K562 (cell line): ENCODE measurements around the gene ENTR1. TPM values are rescaled to one million over a fixed set of nuclear protein-coding genes. Genes with fewer than 3 reads are reported as not detected.
A peak's percentile ranks its signal among the peaks of the same experiment; 100 is the strongest.

ENCODE experiments used
- ARID1B ChIP-seq: fragments of 450-650 bp; IDR thresholded peaks from 2 replicates; pipeline ENCODE4 v1.6.1; 2016; ENCODE audit warnings: antibody characterized with exemption, mild to moderate bottlenecking, inconsistent platforms
- ATF7 ChIP-seq: fragments of 450-650 bp; IDR thresholded peaks from 2 replicates; pipeline ENCODE4 v1.7.1; 2014; ENCODE audit warnings: mild to moderate bottlenecking, moderate library complexity
- CREB1 ChIP-seq, 2 experiments: sonication (generic) in 1 of 2; formaldehyde crosslinking in 1 of 2; IDR thresholded peaks; 2 replicates each; pipeline versions ENCODE4 v1.6.1 to v1.8.0; 2012 to 2022; ENCODE audit warnings: inconsistent platforms in 1 of 2, mild to moderate bottlenecking in 1 of 2, missing genetic modification reagents in 1 of 2, moderate library complexity in 1 of 2
- CXXC5 ChIP-seq: fragments of 250-450 bp; sonication (Bioruptor Pico); IDR thresholded peaks from 2 replicates; pipeline ENCODE4 v1.8.0; 2022; ENCODE audit warnings: inconsistent platforms, mild to moderate bottlenecking, moderate library complexity
- ELF1 ChIP-seq: fragments of 200-800 bp; sonication (Bioruptor generic); IDR thresholded peaks from 2 replicates; pipeline ENCODE4 v1.6.1; 2016; ENCODE audit warnings: missing genetic modification characterization, missing compliant biosample characterization
- HDGF ChIP-seq: fragments of 450-650 bp; IDR thresholded peaks from 2 replicates; pipeline ENCODE4 v1.6.1; 2016
- KDM4B ChIP-seq, 2 experiments: fragments of 450-650 bp in 1 of 2; sonication (generic) in 1 of 2; IDR thresholded peaks; 2 replicates each; pipeline ENCODE4 v1.6.1; 2016 to 2017; ENCODE audit warnings: borderline replicate concordance in 2 of 2, antibody characterized with exemption in 1 of 2, low read depth in 1 of 2, mild to moderate bottlenecking in 1 of 2
- LCOR ChIP-seq: sonication (generic); formaldehyde crosslinking; IDR thresholded peaks from 2 replicates; pipeline ENCODE4 v1.8.0; 2022; ENCODE audit warnings: mild to moderate bottlenecking, missing genetic modification reagents
- LEF1 ChIP-seq: fragments of 450-650 bp; IDR thresholded peaks from 2 replicates; pipeline ENCODE4 v1.6.1; 2016; ENCODE audit warnings: mild to moderate bottlenecking
- MNT ChIP-seq, 2 experiments: fragments of 450-650 bp; conservative IDR thresholded peaks; 2 replicates each; pipeline ENCODE4 v1.6.1; 2017; ENCODE audit warnings: mild to moderate bottlenecking in 2 of 2, moderate library complexity in 2 of 2
- PHB ChIP-seq: fragments of 250-450 bp; sonication (Bioruptor Pico); IDR thresholded peaks from 2 replicates; pipeline ENCODE4 v1.5.0; 2021
- PHF8 ChIP-seq: fragments of 200-600 bp; sonication (generic); IDR thresholded peaks from 2 replicates; pipeline ENCODE4 v1.6.1; 2012; ENCODE audit warnings: mixed run types, mild to moderate bottlenecking, inconsistent platforms, low read length, moderate library complexity, borderline replicate concordance
- PHTF2 ChIP-seq: fragments of 250-450 bp; sonication (Bioruptor Pico); IDR thresholded peaks from 2 replicates; pipeline ENCODE4 v1.5.0; 2021; ENCODE audit warnings: mild to moderate bottlenecking
- SIN3A ChIP-seq, 2 experiments: fragments of 150-350 bp in 1 of 2; IDR thresholded peaks; 2 replicates each; pipeline ENCODE4 v1.6.1; 2011 to 2016; ENCODE audit warnings: borderline replicate concordance in 2 of 2, low read depth in 2 of 2, low read length in 2 of 2, mild to moderate bottlenecking in 2 of 2, moderate library complexity in 2 of 2; ENCODE audit not compliant: control insufficient read depth in 1 of 2
- TBP ChIP-seq: optimal IDR thresholded peaks from 2 replicates; pipeline ENCODE3; 2011; ENCODE audit warnings: low read depth, low read length, improper control_type of control experiment
- U2AF1 ChIP-seq: fragments of 200-400 bp; formaldehyde crosslinking; optimal IDR thresholded peaks from 2 replicates; pipeline ENCODE3; 2017; ENCODE audit warnings: mild to moderate bottlenecking, low read depth, low read length, moderate library complexity
- ZFP30 ChIP-seq: fragments of 250-450 bp; sonication (Bioruptor Pico); IDR thresholded peaks from 2 replicates; pipeline ENCODE4 v1.8.0; 2022; ENCODE audit warnings: moderate library complexity, mild to moderate bottlenecking, inconsistent platforms, borderline replicate concordance
- polyA plus RNA-seq, 8 experiments: library from polyadenylated mRNA; depleted of rRNA in 4 of 8; stranded (reverse) in 5 of 8; unstranded in 3 of 8; fragments of >200 nt; fragmentation: Nextera tagmentation in 2 of 8; fragmentation: Illumina TruSeq in 1 of 8; extraction: Ambion mirVana in 2 of 8; extraction: Trizol in 1 of 8; gene quantifications; 2 replicates each; pipeline versions ENCODE4 v1.2.1 to v1.2.3, GENCODE V29; 2011 to 2014; ENCODE audit warnings: inconsistent platforms in 1 of 8, missing spikeins in 1 of 8
- total RNA-seq, 7 experiments: library from RNA; depleted of rRNA in 6 of 7; stranded (reverse); fragments of >200 nt in 6 of 7; fragmentation: Illumina TruSeq in 2 of 7; extraction: Trizol in 2 of 7; gene quantifications; 2 replicates each; pipeline versions ENCODE4 v1.2.1 to v1.2.3, GENCODE V29; 2011 to 2021; ENCODE audit warnings: low replicate concordance in 1 of 7
- TF ChIP-seq, protein P1 (sequence below), 2 experiments: fragments of 200-800 bp in 1 of 2; sonication (Bioruptor generic) in 1 of 2; sonication (generic) in 1 of 2; formaldehyde crosslinking in 1 of 2; IDR thresholded peaks in 1 of 2; conservative IDR thresholded peaks in 1 of 2; 2 replicates each; pipeline versions ENCODE4 v1.5.0 to v1.6.1; 2016 to 2020; ENCODE audit warnings: missing compliant biosample characterization in 1 of 2, missing genetic modification characterization in 1 of 2, missing genetic modification reagents in 1 of 2
- TF ChIP-seq, protein P2 (sequence below): fragments of 200-800 bp; sonication (Bioruptor generic); IDR thresholded peaks from 2 replicates; pipeline ENCODE4 v1.6.1; 2017; ENCODE audit warnings: missing genetic modification characterization, missing compliant biosample characterization
- TF ChIP-seq, protein P3 (sequence below): sonication (generic); formaldehyde crosslinking; IDR thresholded peaks from 2 replicates; pipeline ENCODE4 v1.8.0; 2022; ENCODE audit warnings: mild to moderate bottlenecking, missing genetic modification reagents

ENTR1 gene
- total and polyA plus RNA-seq, 9 of the 15 experiments (the other 6 are each of a cell fraction or from before 2014, with no cell fraction given), result 6.7 to 106 (median 72.6) TPM

DNA sequence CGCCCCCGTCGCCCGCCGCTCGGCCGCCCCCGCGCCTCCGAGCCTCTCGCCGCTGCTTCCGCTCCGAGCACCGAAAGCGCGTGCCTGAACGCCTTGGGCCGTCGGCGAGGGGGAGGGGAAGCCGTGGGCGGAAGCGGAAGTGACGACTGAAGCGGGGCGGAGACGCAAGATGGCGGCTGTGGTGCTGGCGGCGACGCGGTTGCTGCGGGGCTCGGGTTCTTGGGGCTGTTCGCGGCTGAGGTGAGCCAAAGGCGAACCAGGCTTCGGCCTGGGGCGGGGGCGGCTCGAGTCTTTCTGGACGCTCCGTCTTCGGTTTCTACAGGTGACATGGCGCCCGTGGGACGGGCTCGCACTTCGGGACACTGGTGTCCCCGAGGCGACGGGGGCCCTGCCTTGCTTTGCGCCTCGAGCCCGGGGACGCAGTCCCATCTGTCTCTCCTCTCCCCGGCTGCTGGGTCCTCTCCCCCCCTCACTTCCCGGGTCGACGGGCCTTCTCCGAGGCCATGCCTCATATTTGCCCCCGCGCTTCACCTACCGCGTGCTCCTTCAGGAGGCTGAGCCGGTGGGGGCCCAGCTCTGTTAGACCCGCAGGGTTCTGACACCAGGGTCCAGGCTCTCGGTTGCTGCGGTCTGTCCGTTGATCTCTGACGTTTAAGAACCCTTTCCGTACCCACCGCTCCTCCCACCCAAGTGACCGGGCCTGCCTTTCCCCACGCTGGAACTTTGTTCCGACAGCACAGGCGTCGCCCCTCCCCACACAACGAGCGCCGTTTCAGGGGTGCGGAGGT, at the start of gene ENTR1, which contains the start of gene PMPCA (continued):
- TF ChIP-seq MNT (conservative IDR thresholded peaks at IDR 0.05), result peak; percentile 32 to 75
- no peak for TF ChIP-seq ZFP30
- TF ChIP-seq ELF1 (tag), result peak; percentile 84
- no peak for TF ChIP-seq HDGF
- TF ChIP-seq PHB (CRISPR knock-in tag), result no peak
- TF ChIP-seq ATF7, result peak; percentile 59; the same call in 1 of the 2 replicates
- no peak for TF ChIP-seq LEF1
- 0 out of 2 replicates have a peak, but pooled peaks have one; percentile 6 for TF ChIP-seq ARID1B
- TF ChIP-seq, protein P1, sequence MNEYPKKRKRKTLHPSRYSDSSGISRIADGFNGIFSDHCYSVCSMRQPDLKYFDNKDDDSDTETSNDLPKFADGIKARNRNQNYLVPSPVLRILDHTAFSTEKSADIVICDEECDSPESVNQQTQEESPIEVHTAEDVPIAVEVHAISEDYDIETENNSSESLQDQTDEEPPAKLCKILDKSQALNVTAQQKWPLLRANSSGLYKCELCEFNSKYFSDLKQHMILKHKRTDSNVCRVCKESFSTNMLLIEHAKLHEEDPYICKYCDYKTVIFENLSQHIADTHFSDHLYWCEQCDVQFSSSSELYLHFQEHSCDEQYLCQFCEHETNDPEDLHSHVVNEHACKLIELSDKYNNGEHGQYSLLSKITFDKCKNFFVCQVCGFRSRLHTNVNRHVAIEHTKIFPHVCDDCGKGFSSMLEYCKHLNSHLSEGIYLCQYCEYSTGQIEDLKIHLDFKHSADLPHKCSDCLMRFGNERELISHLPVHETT (CRISPR knock-in tag; conservative IDR thresholded peaks at IDR 0.05 in 1 of 2, IDR thresholded peaks at IDR 0.05 in 1 of 2), result peak in 1 of 2 experiments; percentile 99; a peak in 2 of 4 replicates
- peak; percentile 82 for TF ChIP-seq U2AF1
- no peak for TF ChIP-seq LCOR (CRISPR knock-in tag)
- peak; percentile 90 for TF ChIP-seq PHF8
- peak; percentile 80 for TF ChIP-seq CXXC5
- peak in 1 of 2 experiments; percentile 83; a peak in 2 of 4 replicates for TF ChIP-seq KDM4B (IDR thresholded peaks at IDR 0.05; ENCODE audit: borderline replicate concordance in 2 of 2, low read depth in 1 of 2)
- TF ChIP-seq SIN3A (IDR thresholded peaks at IDR 0.05; ENCODE audit: borderline replicate concordance in 2 of 2, control insufficient read depth in 1 of 2, low read depth in 2 of 2, low read length in 2 of 2), result peak; percentile 9 to 83; a peak in 3 of 4 replicates
- no peak for TF ChIP-seq PHTF2
- TF ChIP-seq TBP, result peak; percentile 90
- TF ChIP-seq, protein P2, sequence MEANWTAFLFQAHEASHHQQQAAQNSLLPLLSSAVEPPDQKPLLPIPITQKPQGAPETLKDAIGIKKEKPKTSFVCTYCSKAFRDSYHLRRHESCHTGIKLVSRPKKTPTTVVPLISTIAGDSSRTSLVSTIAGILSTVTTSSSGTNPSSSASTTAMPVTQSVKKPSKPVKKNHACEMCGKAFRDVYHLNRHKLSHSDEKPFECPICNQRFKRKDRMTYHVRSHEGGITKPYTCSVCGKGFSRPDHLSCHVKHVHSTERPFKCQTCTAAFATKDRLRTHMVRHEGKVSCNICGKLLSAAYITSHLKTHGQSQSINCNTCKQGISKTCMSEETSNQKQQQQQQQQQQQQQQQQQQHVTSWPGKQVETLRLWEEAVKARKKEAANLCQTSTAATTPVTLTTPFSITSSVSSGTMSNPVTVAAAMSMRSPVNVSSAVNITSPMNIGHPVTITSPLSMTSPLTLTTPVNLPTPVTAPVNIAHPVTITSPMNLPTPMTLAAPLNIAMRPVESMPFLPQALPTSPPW (CRISPR knock-in tag), result peak; percentile 89
- TF ChIP-seq CREB1 (IDR thresholded peaks at IDR 0.05), result peak; percentile 87
- TF ChIP-seq CREB1 (CRISPR knock-in tag; IDR thresholded peaks at IDR 0.05), result peak; percentile 94
- TF ChIP-seq, protein P3, sequence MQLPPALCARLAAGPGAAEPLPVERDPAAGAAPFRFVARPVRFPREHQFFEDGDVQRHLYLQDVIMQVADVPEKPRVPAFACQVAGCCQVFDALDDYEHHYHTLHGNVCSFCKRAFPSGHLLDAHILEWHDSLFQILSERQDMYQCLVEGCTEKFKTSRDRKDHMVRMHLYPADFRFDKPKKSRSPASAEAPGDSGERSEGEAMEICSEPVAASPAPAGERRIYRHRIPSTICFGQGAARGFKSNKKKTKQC, result 0 out of 2 replicates have a peak, but pooled peaks have one; percentile 10
